ENCODE results near the gene CRACR2B. TPM values are rescaled to one million over a fixed set of nuclear protein-coding genes. Genes with fewer than 3 reads are reported as not detected.
A peak's percentile ranks its signal among the peaks of the same experiment; 100 is the strongest.

The CRACR2B gene
- total and polyA plus RNA-seq, 2 of the 13 experiments (the other 11 are each of a cell fraction or from before 2014, with no cell fraction given): 14.9 to 21.0 TPM

GRCh38 chr11:808427-809286, 19.1 kb upstream of the CRACR2B start (continued):
- TF ChIP-seq ETV5 (CRISPR knock-in tag; IDR thresholded peaks at IDR 0.05; ENCODE audit: borderline replicate concordance) (no peak), ZNF629 (CRISPR knock-in tag; conservative IDR thresholded peaks at IDR 0.05) (peak; percentile 85), ZNF224 (CRISPR knock-in tag; IDR thresholded peaks at IDR 0.05) (0 out of 2 replicates have a peak, but pooled peaks have one; percentile 42), ZNF674 (CRISPR knock-in tag; IDR thresholded peaks at IDR 0.05; ENCODE audit: low read depth) (no peak), MAZ (IDR thresholded peaks at IDR 0.05; ENCODE audit: borderline replicate concordance, low read depth, low read length) (no peak), MAZ (CRISPR knock-in tag; IDR thresholded peaks at IDR 0.05; ENCODE audit: low read depth) (no peak), ZNF275 (CRISPR knock-in tag; IDR thresholded peaks at IDR 0.05; ENCODE audit: borderline replicate concordance) (peak; percentile 33; the same call in 1 of the 2 replicates), ZFP36L1 (CRISPR knock-in tag; IDR thresholded peaks at IDR 0.05) (no peak), ZNF792 (CRISPR knock-in tag; IDR thresholded peaks at IDR 0.05) (no peak; the same call in 1 of the 2 replicates), USF2 (IDR thresholded peaks at IDR 0.05; ENCODE audit: low read depth, low read length) (no peak), USF2 (CRISPR knock-in tag; IDR thresholded peaks at IDR 0.05; ENCODE audit: borderline replicate concordance) (no peak), KLF6 (CRISPR knock-in tag; IDR thresholded peaks at IDR 0.05) (no peak), MZF1 (CRISPR knock-in tag; IDR thresholded peaks at IDR 0.05; ENCODE audit: borderline replicate concordance) (no peak), FOXK1 (CRISPR knock-in tag; IDR thresholded peaks at IDR 0.05; ENCODE audit: borderline replicate concordance, low read depth) (no peak), HMGA1 (CRISPR knock-in tag; conservative IDR thresholded peaks at IDR 0.05) (no peak), TBP (CRISPR knock-in tag; IDR thresholded peaks at IDR 0.05) (no peak), ZNF160 (CRISPR knock-in tag; IDR thresholded peaks at IDR 0.05) (no peak), ZBTB2 (CRISPR knock-in tag; IDR thresholded peaks at IDR 0.05; ENCODE audit: low read depth) (no peak), ZFYVE20 (CRISPR knock-in tag; IDR thresholded peaks at IDR 0.05; ENCODE audit: borderline replicate concordance, low read depth) (no peak), THAP8 (CRISPR knock-in tag; IDR thresholded peaks at IDR 0.05; ENCODE audit: borderline replicate concordance) (no peak), FOXO4 (CRISPR knock-in tag; conservative IDR thresholded peaks at IDR 0.05) (no peak), ZNF296 (CRISPR knock-in tag; conservative IDR thresholded peaks at IDR 0.05) (peak; percentile 100), NFRKB (IDR thresholded peaks at IDR 0.05) (no peak)

Measured in HepG2 (cell line).